Retina (tissue), 1 donor: ENCODE results near the gene KRTAP5-1.

Source experiments
- DNase-seq: peaks from one replicate; pipeline ENCODE4 v3.0.0-alpha.2; 2016

Gene KRTAP5-1

GRCh38 chr11:1570896-1571759, 14.0 kb downstream of the KRTAP5-1 start:
- peak; percentile 78 for DNase-seq

- no peak for DNase-seq
These were observed 14.6 kb downstream of the KRTAP5-1 start for GRCh38 chr11:1570531-1570895.

- no peak for DNase-seq
These were observed 15.1 kb downstream of the KRTAP5-1 start for GRCh38 chr11:1570001-1570453.

- DNase-seq = no peak
These were observed 15.8 kb downstream of the KRTAP5-1 start for GRCh38 chr11:1569251-1569780.

GRCh38 chr11:1568441-1568911, 16.6 kb downstream of the KRTAP5-1 start:
- no peak for DNase-seq

DNA sequence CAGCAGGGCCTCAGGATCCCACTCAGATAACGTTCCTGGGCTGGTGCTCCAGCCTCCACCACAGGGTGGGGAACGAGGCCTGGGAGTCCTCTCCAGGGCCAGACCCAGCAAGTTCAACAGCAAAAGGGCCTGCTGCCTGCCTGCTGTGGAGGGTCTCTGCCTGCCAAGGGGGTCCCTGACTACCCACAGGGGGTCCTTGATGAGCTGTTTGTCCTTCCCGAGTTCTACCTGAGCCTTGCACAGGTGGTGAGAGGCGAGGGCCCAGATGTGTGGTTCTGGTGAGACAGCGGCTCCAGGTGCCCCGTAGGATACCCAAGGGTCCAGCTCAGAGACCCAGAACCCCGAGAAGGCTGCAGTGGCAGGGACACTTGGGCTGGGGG, 17.4 kb downstream of the KRTAP5-1 start:
- DNase-seq = no peak

- DNase-seq = no peak
These were observed 17.9 kb downstream of the KRTAP5-1 start for GRCh38 chr11:1567052-1567720.

GRCh38 chr11:1566381-1567051, 18.6 kb downstream of the KRTAP5-1 start:
- DNase-seq = no peak

DNA sequence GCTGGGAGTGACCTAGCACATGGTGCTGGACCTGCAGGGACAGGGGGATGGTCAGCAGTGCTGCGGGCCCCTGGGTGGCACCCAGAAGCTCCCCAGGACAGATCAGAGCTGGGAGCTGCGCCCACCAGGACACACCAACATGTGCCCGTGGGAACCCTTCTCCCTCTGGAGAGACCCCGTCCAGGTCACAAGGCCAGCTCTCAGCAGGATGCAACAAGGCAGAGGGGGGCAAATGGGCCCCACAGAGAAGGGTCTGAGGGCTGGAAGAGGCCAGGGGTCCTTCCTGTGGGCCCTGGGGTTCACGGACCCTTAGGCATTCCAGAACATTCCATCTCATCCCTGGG, 19.2 kb downstream of the KRTAP5-1 start:
- no peak for DNase-seq

- DNase-seq = no peak
These were observed 19.7 kb downstream of the KRTAP5-1 start for GRCh38 chr11:1565173-1565903.

GRCh38 chr11:1564535-1565172, 20.4 kb downstream of the KRTAP5-1 start:
- peak; percentile 64 for DNase-seq

GRCh38 chr11:1563697-1564534, 21.2 kb downstream of the KRTAP5-1 start:
- no peak for DNase-seq

- no peak for DNase-seq
These were observed 21.9 kb downstream of the KRTAP5-1 start for GRCh38 chr11:1563149-1563638.

DNA sequence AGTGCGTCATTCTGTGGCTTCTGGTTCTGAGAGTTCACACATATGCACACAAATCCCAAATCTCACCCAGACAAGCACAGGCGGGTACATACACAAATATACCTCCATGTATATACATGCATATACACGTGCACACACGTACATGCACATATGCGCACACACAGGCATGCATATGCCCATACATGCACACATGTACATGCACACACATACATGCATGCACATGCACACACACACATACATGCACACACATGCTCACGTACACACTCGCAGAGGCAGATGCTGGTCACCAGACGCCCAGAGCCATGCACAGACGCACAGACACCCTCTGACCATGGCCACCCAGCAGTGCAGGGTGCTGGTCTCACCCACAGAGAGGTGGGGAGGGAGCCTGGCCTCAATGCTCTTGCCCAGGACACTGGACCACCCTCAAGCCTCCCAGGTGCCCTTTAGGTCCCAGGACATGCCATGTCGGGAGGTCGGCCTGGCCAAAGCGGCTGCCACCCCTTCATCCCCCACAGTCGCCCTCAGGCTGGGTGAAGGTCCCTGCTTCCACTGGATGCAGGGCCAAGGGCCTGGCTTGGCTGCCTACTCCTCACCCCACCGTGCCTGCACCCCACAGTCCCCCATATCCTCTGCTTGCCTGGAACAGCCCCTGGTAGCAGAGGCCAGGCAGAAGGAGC, 22.5 kb downstream of the KRTAP5-1 start:
- DNase-seq = no peak

- no peak for DNase-seq
These were observed 23.1 kb downstream of the KRTAP5-1 start for GRCh38 chr11:1561955-1562354.

DNA sequence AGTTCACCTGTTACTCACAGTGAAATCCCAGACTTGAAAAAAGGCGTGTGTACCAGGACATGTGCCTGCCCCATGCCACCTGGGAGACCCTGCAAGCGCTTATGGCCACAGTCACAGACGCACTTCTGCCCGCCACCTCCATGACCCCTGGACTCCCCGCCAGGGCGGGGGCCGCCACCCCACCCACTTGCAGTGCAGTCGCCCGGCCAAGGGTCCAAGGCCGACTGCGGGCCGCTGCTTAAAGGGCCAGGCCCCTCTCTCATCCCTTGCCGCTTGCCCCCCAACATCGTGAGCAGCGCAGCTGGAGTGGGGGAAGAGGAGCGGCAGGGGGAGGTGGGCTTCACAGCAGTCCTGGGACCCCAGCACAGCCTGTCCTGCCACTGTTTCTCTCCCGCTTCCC, 23.8 kb downstream of the KRTAP5-1 start:
- DNase-seq = no peak

DNA sequence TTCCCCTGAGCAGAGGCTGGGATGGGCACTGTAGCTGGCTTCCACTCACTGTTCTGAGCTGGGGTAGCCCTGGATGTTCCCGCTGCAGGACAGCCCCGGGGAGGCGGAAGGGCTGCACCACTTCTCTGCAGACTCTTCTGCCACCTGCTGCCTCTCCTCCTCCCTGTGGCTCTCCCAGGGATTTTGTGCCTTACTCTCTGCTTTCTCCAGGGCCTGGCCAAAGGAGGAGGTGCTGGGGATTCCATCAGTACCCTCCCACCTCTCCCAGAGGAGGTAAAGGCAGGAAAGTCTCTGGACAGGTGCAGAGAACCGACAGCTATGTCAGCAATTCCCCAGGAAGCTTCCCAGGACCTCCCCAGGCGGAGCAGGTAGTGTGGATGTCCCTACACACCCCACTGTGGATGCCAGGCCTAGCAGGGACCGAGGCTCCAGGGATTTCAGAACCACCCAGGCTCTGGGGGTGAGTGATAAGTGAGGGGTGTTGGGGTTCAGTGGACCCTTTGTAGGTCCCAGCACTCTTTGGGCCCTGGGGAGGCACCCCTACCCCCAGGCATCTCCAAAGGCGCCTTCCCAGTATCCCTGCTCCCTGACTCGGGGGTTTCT, 24.3 kb downstream of the KRTAP5-1 start:
- no peak for DNase-seq

GRCh38 chr11:1560002-1560648, 25.0 kb downstream of the KRTAP5-1 start:
- no peak for DNase-seq
